ENCODE data around the gene RGL1. TPM values are rescaled to one million over a fixed set of nuclear protein-coding genes. Genes with fewer than 3 reads are reported as not detected.

Gene RGL1
- total RNA-seq, 4 donors from 2014 or later: 10.6 to 13.8 (median 11.3) TPM

DNA sequence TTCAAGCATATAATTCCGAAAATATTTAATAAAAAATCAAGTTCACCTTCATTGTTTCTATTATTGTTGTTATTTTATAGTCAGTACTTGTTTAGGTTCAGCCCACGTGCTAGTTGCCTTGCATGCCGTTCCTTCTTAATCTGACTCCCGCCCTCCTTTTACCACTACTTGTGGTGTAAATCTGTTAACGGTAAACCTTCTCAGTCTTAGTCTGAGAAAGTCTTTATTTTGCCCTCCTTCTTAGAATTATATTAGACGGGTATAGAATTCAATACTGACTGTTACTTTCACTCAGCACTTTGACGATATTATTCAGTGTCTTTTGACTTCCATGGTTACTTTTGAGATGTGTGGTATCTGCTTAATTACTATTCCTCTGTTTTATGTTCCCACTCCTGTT lies 104.8 kb downstream of the RGL1 start:
- H3K27ac ChIP-seq: no peak overlapping the region
- no peaks in the 10 kb centered on the region for H3K4me1 ChIP-seq
- TF ChIP-seq POLR2A (IDR thresholded peaks at IDR 0.05) (no peak), EP300 (IDR thresholded peaks at IDR 0.05) (no peak), CTCF (IDR thresholded peaks at IDR 0.05) (no peak), POLR2AphosphoS5 (IDR thresholded peaks at IDR 0.05) (no peak)
- WGBS: 94% methylated on average over 7 of the region's 7 CpGs
- no peaks in the 10 kb centered on the region for H3K27me3 ChIP-seq
- no peak for DNase-seq (ENCODE audit: low spot score in 2 of 2)
- H3K36me3 ChIP-seq: peaks cover 86% of the 10 kb centered on the region
- H3K9me3 ChIP-seq: no peaks in the 10 kb centered on the region
- no peak overlapping the region for H3K4me3 ChIP-seq

DNA sequence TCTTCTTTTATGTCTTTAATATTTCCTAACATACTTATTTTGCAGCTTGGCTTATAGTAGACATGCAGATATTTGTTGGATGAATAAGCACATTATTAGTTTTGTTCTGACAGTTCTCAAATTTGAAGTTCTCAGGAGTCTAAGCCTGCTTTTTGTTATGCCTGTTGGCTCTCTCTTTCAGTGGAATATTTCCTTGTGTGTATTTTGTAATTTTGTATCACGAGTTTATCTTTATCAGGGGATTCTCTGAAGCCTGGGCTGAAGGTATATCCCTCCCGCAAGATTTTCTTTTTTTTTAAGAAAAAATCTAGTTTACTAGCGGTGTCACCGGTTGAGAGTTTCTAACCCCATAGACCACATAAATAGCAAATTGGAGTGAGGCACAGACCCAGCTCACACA lies 105.9 kb downstream of the RGL1 start:
- 67% methylated on average over 4 of the region's 4 CpGs for WGBS
- Histone ChIP-seq H3K27me3 (no peaks in the 10 kb centered on the region), H3K4me1 (peaks cover 4% of the 10 kb centered on the region), H3K4me3 (no peak overlapping the region), H3K36me3 (peaks cover 76% of the 10 kb centered on the region), H3K27ac (peak overlapping the region; percentile 19), H3K9me3 (no peaks in the 10 kb centered on the region)
- no peak for TF ChIP-seq POLR2AphosphoS5 (IDR thresholded peaks at IDR 0.05)
- no peak for DNase-seq (ENCODE audit: low spot score in 2 of 2)

DNA sequence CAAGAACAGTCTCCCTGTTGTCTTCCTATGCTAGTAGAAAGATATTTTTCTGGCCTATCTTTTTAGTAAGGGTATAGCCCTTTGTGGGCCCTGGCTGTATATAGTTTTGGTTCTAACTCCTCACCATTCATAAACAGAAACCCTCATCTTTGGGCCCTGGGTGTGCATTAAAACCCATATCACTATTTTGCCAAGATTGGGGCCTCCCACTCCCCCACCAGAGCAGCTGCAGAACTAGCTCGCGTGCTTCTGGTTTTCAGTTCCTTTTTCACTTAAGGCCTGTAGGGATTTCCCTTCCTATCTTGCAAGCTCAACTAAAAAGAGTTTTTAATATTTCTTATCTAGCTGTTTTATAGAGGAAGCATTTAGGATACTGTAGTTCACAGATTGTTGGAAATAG lies 106.4 kb downstream of the RGL1 start:
- Histone ChIP-seq H3K27ac (peak overlapping the region; percentile 19), H3K4me1 (peaks cover 8% of the 10 kb centered on the region), H3K27me3 (no peaks in the 10 kb centered on the region), H3K9me3 (no peaks in the 10 kb centered on the region), H3K4me3 (no peak overlapping the region), H3K36me3 (peaks cover 72% of the 10 kb centered on the region)
- TF ChIP-seq CTCF (IDR thresholded peaks at IDR 0.05) (no peak), POLR2AphosphoS5 (IDR thresholded peaks at IDR 0.05) (no peak), POLR2A (IDR thresholded peaks at IDR 0.05) (no peak), EP300 (IDR thresholded peaks at IDR 0.05) (no peak)
- DNase-seq (ENCODE audit: low spot score in 2 of 2): no peak
- WGBS: 69% methylated on average over 2 of the region's 2 CpGs

GRCh38 chr1:183912265-183912886 lies 107.5 kb downstream of the RGL1 start:
- Histone ChIP-seq H3K4me3 (no peak overlapping the region), H3K27ac (no peak overlapping the region), H3K9me3 (no peaks in the 10 kb centered on the region), H3K27me3 (no peaks in the 10 kb centered on the region), H3K36me3 (peaks cover 61% of the 10 kb centered on the region), H3K4me1 (peaks cover 10% of the 10 kb centered on the region)
- no peak for DNase-seq (ENCODE audit: low spot score in 2 of 2)
- TF ChIP-seq CTCF (IDR thresholded peaks at IDR 0.05) (no peak), POLR2AphosphoS5 (IDR thresholded peaks at IDR 0.05) (no peak), POLR2A (IDR thresholded peaks at IDR 0.05) (no peak), EP300 (IDR thresholded peaks at IDR 0.05) (no peak)
- WGBS: 81% methylated on average over 5 of the region's 5 CpGs

GRCh38 chr1:183913567-183913993 lies 108.7 kb downstream of the RGL1 start:
- Histone ChIP-seq H3K4me3 (no peak overlapping the region), H3K4me1 (peaks cover 10% of the 10 kb centered on the region), H3K27me3 (no peaks in the 10 kb centered on the region), H3K9me3 (no peaks in the 10 kb centered on the region), H3K27ac (no peak overlapping the region), H3K36me3 (peaks cover 61% of the 10 kb centered on the region)
- 95% methylated on average over 3 of the region's 3 CpGs for WGBS
- TF ChIP-seq EP300 (IDR thresholded peaks at IDR 0.05): no peak
- TF ChIP-seq POLR2A (IDR thresholded peaks at IDR 0.05): no peak
- no peak for DNase-seq (ENCODE audit: low spot score in 2 of 2)

GRCh38 chr1:183914276-183914675 lies 109.4 kb downstream of the RGL1 start:
- Histone ChIP-seq H3K4me3 (no peak overlapping the region), H3K9me3 (no peaks in the 10 kb centered on the region), H3K27ac (no peak overlapping the region), H3K4me1 (peaks cover 10% of the 10 kb centered on the region), H3K36me3 (peaks cover 58% of the 10 kb centered on the region), H3K27me3 (no peaks in the 10 kb centered on the region)
- TF ChIP-seq POLR2AphosphoS5 (IDR thresholded peaks at IDR 0.05): no peak
- 65% methylated on average over 3 of the region's 3 CpGs for WGBS
- no peak for DNase-seq (ENCODE audit: low spot score in 2 of 2)

GRCh38 chr1:183914891-183915290 lies 110.0 kb downstream of the RGL1 start:
- TF ChIP-seq EP300 (IDR thresholded peaks at IDR 0.05): no peak
- no peak for TF ChIP-seq POLR2A (IDR thresholded peaks at IDR 0.05)
- no peak for TF ChIP-seq POLR2AphosphoS5 (IDR thresholded peaks at IDR 0.05)
- TF ChIP-seq CTCF (IDR thresholded peaks at IDR 0.05): no peak
- Histone ChIP-seq H3K4me1 (peaks cover 10% of the 10 kb centered on the region), H3K36me3 (peaks cover 59% of the 10 kb centered on the region), H3K9me3 (no peaks in the 10 kb centered on the region), H3K4me3 (no peak overlapping the region), H3K27me3 (no peaks in the 10 kb centered on the region), H3K27ac (no peak overlapping the region)
- DNase-seq (ENCODE audit: low spot score in 2 of 2): no peak
